ENCODE measurements around the gene ALDH8A1. TPM values are rescaled to one million over a fixed set of nuclear protein-coding genes. Genes with fewer than 3 reads are reported as not detected.

The ALDH8A1 gene
- total and polyA plus RNA-seq, 2 of the 8 experiments (the other 6 are each of a cell fraction or from before 2014, with no cell fraction given), result 0.08 to 0.28 TPM

- TF ChIP-seq CHD7 (IDR thresholded peaks at IDR 0.05; ENCODE audit: insufficient replicate concordance, low read length) (no peak), RXRA (IDR thresholded peaks at IDR 0.05; ENCODE audit: insufficient read depth, low read depth, low read length) (no peak), SAP30 (IDR thresholded peaks at IDR 0.05; ENCODE audit: insufficient read depth, insufficient replicate concordance, low read length) (no peak)
Observed at GRCh38 chr6:134983823-134984222, 33.9 kb upstream of the ALDH8A1 start (continued).
